HEK293 (cell line): ENCODE results near the gene ANXA1.
"Not testable (repeated sequence)": the region's sequence is repeated elsewhere in the genome, so short reads cannot be mapped to it uniquely, and the experiment has no call there.

ENCODE experiments used
- CTCF ChIA-PET: fragments of 350-600 bp; formaldehyde crosslinking; extraction: SDS; loops from one replicate; lab custom pipeline; 2021; ENCODE audit warnings: antibody characterized with exemption; lab: Yijun Ruan, JAX
- POLR2A ChIA-PET: fragments of 300-600 bp; formaldehyde crosslinking; extraction: SDS; loops from one replicate; lab custom pipeline; 2020; ENCODE audit warnings: antibody characterized with exemption, inconsistent platforms; lab: Yijun Ruan, JAX
- H3K27ac ChIP-seq: fragments of 200-500 bp; sonication (Bioruptor generic); 2 replicates; pipeline ENCODE4 v1.5.1; 2014; ENCODE audit warnings: low read depth, low read length, control low read depth, inconsistent platforms; ENCODE audit errors: extremely low read depth
- H3K36me3 ChIP-seq, 2 experiments: fragments of 200-500 bp in 1 of 2; sonication (Bioruptor generic) in 1 of 2; 1 replicate in 1 of 2; 2 replicates in 1 of 2; pipeline ENCODE4 v1.5.1; 2014 to 2017; ENCODE audit warnings: inconsistent platforms in 2 of 2, low read length in 2 of 2; ENCODE audit not compliant: control insufficient read depth in 2 of 2, insufficient read depth in 1 of 2
- H3K4me1 ChIP-seq: fragments of 200-500 bp; sonication (Bioruptor generic); 2 replicates; pipeline ENCODE4 v1.5.1; 2014; ENCODE audit warnings: mild to moderate bottlenecking, low read length, inconsistent platforms; ENCODE audit not compliant: control insufficient read depth, insufficient read depth
- H3K4me3 ChIP-seq: 2 replicates; pipeline ENCODE4 v1.5.1; 2011; ENCODE audit warnings: low read depth, mild to moderate bottlenecking, control low read depth, low read length, moderate library complexity
- H3K9me3 ChIP-seq: fragments of 200-500 bp; sonication (Bioruptor generic); 2 replicates; pipeline ENCODE4 v1.5.1; 2014; ENCODE audit warnings: low read depth, low read length, inconsistent platforms; ENCODE audit not compliant: control insufficient read depth, insufficient read depth
- GLI2 ChIP-seq: fragments of 450-650 bp; formaldehyde crosslinking; IDR thresholded peaks from 2 replicates; pipeline ENCODE4; 2017; ENCODE audit warnings: missing biosample characterization, missing genetic modification characterization, low read depth, borderline replicate concordance
- KLF9 ChIP-seq: fragments of 450-650 bp; formaldehyde crosslinking; IDR thresholded peaks from 2 replicates; pipeline ENCODE4 v1.5.1; 2016; ENCODE audit warnings: missing biosample characterization, missing genetic modification characterization, low read depth
- PRDM2 ChIP-seq: fragments of 450-650 bp; formaldehyde crosslinking; IDR thresholded peaks from 2 replicates; pipeline ENCODE4 v1.5.1; 2016; ENCODE audit warnings: missing biosample characterization, missing genetic modification characterization, borderline replicate concordance
- WT1 ChIP-seq: fragments of 450-650 bp; formaldehyde crosslinking; IDR thresholded peaks from 2 replicates; pipeline ENCODE4 v1.5.1; 2016; ENCODE audit warnings: missing biosample characterization, missing genetic modification characterization
- YY2 ChIP-seq: fragments of 450-650 bp; formaldehyde crosslinking; IDR thresholded peaks from 2 replicates; pipeline ENCODE4 v1.5.1; 2016; ENCODE audit warnings: missing biosample characterization, missing genetic modification characterization
- ZFP3 ChIP-seq: fragments of 450-650 bp; formaldehyde crosslinking; IDR thresholded peaks from 2 replicates; pipeline ENCODE4 v1.5.1; 2016; ENCODE audit warnings: low read depth, missing biosample characterization, missing genetic modification characterization
- ZFP41 ChIP-seq: fragments of 450-650 bp; formaldehyde crosslinking; IDR thresholded peaks from 2 replicates; pipeline ENCODE4 v1.5.1; 2016; ENCODE audit warnings: missing biosample characterization, missing genetic modification characterization, borderline replicate concordance
- ZNF146 ChIP-seq: fragments of 450-650 bp; formaldehyde crosslinking; IDR thresholded peaks from 2 replicates; pipeline ENCODE4 v1.5.1; 2016; ENCODE audit warnings: missing biosample characterization, missing genetic modification characterization
- ZNF221 ChIP-seq: fragments of 450-650 bp; formaldehyde crosslinking; IDR thresholded peaks from 2 replicates; pipeline ENCODE4 v1.5.1; 2017; ENCODE audit warnings: missing biosample characterization, missing genetic modification characterization, borderline replicate concordance
- ZNF26 ChIP-seq: fragments of 450-650 bp; formaldehyde crosslinking; IDR thresholded peaks from 2 replicates; pipeline ENCODE4 v1.5.1; 2016; ENCODE audit warnings: missing biosample characterization, missing genetic modification characterization
- ZNF311 ChIP-seq: fragments of 450-650 bp; formaldehyde crosslinking; IDR thresholded peaks from 2 replicates; pipeline ENCODE4 v1.5.1; 2017; ENCODE audit warnings: missing biosample characterization, missing genetic modification characterization, borderline replicate concordance
- ZNF433 ChIP-seq: fragments of 450-650 bp; formaldehyde crosslinking; IDR thresholded peaks from 2 replicates; pipeline ENCODE4 v1.5.1; 2016; ENCODE audit warnings: missing biosample characterization, missing genetic modification characterization, low read depth
- ZNF48 ChIP-seq: fragments of 450-650 bp; formaldehyde crosslinking; IDR thresholded peaks from 2 replicates; pipeline ENCODE4 v1.5.1; 2016; ENCODE audit warnings: missing biosample characterization, missing genetic modification characterization
- ZNF530 ChIP-seq: fragments of 450-650 bp; formaldehyde crosslinking; IDR thresholded peaks from 2 replicates; pipeline ENCODE4 v1.5.1; 2016; ENCODE audit warnings: low read depth, missing biosample characterization, missing genetic modification characterization
- ZNF555 ChIP-seq: fragments of 450-650 bp; formaldehyde crosslinking; conservative IDR thresholded peaks from 2 replicates; pipeline ENCODE4 v1.5.1; 2017; ENCODE audit warnings: missing biosample characterization, mild to moderate bottlenecking, missing genetic modification characterization, inconsistent platforms
- ZNF571 ChIP-seq: fragments of 450-650 bp; formaldehyde crosslinking; IDR thresholded peaks from 2 replicates; pipeline ENCODE4 v1.5.0; 2017; ENCODE audit warnings: missing biosample characterization, missing genetic modification characterization
- ZNF654 ChIP-seq: fragments of 450-650 bp; formaldehyde crosslinking; IDR thresholded peaks from 2 replicates; pipeline ENCODE4 v1.5.1; 2016; ENCODE audit warnings: low read depth, missing biosample characterization, missing genetic modification characterization
- ZNF785 ChIP-seq: fragments of 450-650 bp; formaldehyde crosslinking; IDR thresholded peaks from 2 replicates; pipeline ENCODE4 v1.5.1; 2016; ENCODE audit warnings: missing biosample characterization, missing genetic modification characterization
- TF ChIP-seq, protein P1 (sequence below): fragments of 450-650 bp; IDR thresholded peaks from 2 replicates; pipeline ENCODE4 v1.5.1; 2018; ENCODE audit warnings: missing biosample characterization, mild to moderate bottlenecking, missing genetic modification characterization

Gene ANXA1

GRCh38 chr9:73183917-73184861 is 32.5 kb downstream of the ANXA1 start:
- Histone ChIP-seq H3K4me3 (no peak overlapping the region), H3K36me3 (no peaks in the 10 kb centered on the region), H3K27ac (no peak overlapping the region), H3K4me1 (no peaks in the 10 kb centered on the region), H3K9me3 (no peaks in the 10 kb centered on the region)
- ChIA-PET POLR2A (no interaction called here), CTCF (interaction anchor here (0.7 to 8.6 kb wide), 16 partner anchors 13 to 700 kb away, joined by 3 to 171 read pairs (median 5); no protein-coding TSS in a partner anchor)
- TF ChIP-seq GLI2 (no peak), ZNF555 (tag by site-specific recombination) (no peak), ZNF654 (tag by site-specific recombination) (peak; percentile 61), ZFP3 (no peak), ZNF221 (no peak), ZNF433 (tag by site-specific recombination) (no peak)

DNA sequence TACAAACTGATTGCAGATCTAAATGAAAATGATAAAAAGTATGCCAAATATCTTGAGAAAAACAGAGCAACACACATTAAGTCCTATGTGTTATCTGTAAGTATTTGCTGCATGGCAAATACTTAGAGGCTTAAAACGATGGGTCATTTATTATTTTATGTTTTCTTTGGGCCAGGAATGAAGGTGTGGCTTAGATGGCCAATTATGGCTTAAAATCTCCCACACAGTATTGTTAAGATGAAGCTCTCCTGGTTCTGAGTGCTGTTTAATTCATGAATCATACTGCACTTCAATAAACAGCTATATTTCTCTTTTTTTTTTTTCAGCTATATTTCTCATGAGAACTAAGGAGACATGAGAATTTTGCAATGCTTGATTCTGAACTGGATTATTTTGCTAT is 39.4 kb downstream of the ANXA1 start:
- POLR2A ChIA-PET, CTCF ChIA-PET, H3K9me3 ChIP-seq, H3K4me3 ChIP-seq, H3K4me1 ChIP-seq, H3K36me3 ChIP-seq, H3K27ac ChIP-seq: not testable (repeated sequence)

DNA sequence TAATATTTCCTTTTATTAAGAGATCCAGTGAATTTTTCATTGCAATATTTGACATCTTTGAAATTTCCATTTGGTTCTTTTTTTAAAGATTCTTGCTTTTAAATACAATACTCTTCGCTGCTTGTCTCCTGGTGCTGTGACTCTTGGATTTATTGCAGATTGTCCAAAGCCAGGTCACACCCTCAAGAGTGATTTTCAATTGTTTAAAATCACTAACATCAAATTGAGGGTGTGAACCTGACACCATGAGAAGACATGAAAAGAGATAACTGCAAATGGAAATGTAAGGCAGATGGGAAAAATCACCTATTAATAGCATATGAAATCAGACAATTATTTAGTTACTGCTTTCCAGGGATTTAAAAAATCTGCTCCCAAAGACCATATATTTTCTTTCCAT is 42.6 kb downstream of the ANXA1 start:
- TF ChIP-seq ZNF311 (no peak), ZNF221 (no peak), ZNF530 (tag by site-specific recombination) (no peak), ZNF785 (tag by site-specific recombination) (no peak), ZNF48 (tag by site-specific recombination) (no peak), ZNF571 (tag by site-specific recombination) (no peak), ZNF26 (tag by site-specific recombination) (no peak), WT1 (tag by site-specific recombination) (no peak), YY2 (tag by site-specific recombination) (no peak), ZFP41 (tag by site-specific recombination) (no peak), PRDM2 (no peak), ZNF146 (tag by site-specific recombination) (no peak), KLF9 (tag by site-specific recombination) (no peak)
- TF ChIP-seq, protein P1, sequence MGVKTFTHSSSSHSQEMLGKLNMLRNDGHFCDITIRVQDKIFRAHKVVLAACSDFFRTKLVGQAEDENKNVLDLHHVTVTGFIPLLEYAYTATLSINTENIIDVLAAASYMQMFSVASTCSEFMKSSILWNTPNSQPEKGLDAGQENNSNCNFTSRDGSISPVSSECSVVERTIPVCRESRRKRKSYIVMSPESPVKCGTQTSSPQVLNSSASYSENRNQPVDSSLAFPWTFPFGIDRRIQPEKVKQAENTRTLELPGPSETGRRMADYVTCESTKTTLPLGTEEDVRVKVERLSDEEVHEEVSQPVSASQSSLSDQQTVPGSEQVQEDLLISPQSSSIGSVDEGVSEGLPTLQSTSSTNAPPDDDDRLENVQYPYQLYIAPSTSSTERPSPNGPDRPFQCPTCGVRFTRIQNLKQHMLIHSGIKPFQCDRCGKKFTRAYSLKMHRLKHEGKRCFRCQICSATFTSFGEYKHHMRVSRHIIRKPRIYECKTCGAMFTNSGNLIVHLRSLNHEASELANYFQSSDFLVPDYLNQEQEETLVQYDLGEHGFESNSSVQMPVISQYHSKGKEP (tag by site-specific recombination): no peak
- H3K27ac ChIP-seq: no peak overlapping the region
- ChIA-PET POLR2A (no interaction called here), CTCF (interaction anchor here (1.1 kb wide), 1 partner anchor 13 kb away, joined by 4 read pairs; no protein-coding TSS in a partner anchor)
- no peak overlapping the region for H3K4me3 ChIP-seq
- no peaks in the 10 kb centered on the region for H3K36me3 ChIP-seq
- no peaks in the 10 kb centered on the region for H3K4me1 ChIP-seq
- no peaks in the 10 kb centered on the region for H3K9me3 ChIP-seq
